ENCODE results near the gene CACNA2D1. TPM values are rescaled to one million over a fixed set of nuclear protein-coding genes. Genes with fewer than 3 reads are reported as not detected.

CACNA2D1 gene
- total and polyA plus RNA-seq, 4 donors, result 1.1 to 33.4 (median 6.5) TPM

- DNase-seq (no peak), ATAC-seq (ENCODE audit: insufficient read depth, low FRiP score) (no peak)
- Histone ChIP-seq H3K36me3 (ENCODE audit: control insufficient read depth in 4 of 4, insufficient read depth in 4 of 4, low read length in 4 of 4) (peaks cover 0 to 5% (median 2%) of the 10 kb centered on the region in 4 donors), H3K4me1 (ENCODE audit: control insufficient read depth in 5 of 5, insufficient read depth in 5 of 5, low read length in 5 of 5) (no peaks in the 10 kb centered on the region), H3K9ac (ENCODE audit: insufficient read depth in 1 of 2, low read length in 2 of 2) (no peak overlapping the region), H3K9me3 (ENCODE audit: control insufficient read depth in 4 of 4, insufficient read depth in 3 of 4, low read length in 3 of 4) (no peaks in the 10 kb centered on the region), H3K4me3 (no peak overlapping the region), H3K27ac (ENCODE audit: low read depth in 1 of 2, low read length in 1 of 2) (no peak overlapping the region), H3K27me3 (ENCODE audit: control insufficient read depth in 3 of 3, insufficient read depth in 3 of 3, low read length in 2 of 3) (no peaks in the 10 kb centered on the region)
- no peak for TF ChIP-seq CTCF (IDR thresholded peaks at IDR 0.05; ENCODE audit: control extremely low read depth, extremely low read depth)
- 91 to 97% methylated on average over 2 of the region's 2 CpGs for WGBS, 2 donors
Observed at GRCh38 chr7:82078807-82079206, 364.8 kb downstream of the CACNA2D1 start.

DNA sequence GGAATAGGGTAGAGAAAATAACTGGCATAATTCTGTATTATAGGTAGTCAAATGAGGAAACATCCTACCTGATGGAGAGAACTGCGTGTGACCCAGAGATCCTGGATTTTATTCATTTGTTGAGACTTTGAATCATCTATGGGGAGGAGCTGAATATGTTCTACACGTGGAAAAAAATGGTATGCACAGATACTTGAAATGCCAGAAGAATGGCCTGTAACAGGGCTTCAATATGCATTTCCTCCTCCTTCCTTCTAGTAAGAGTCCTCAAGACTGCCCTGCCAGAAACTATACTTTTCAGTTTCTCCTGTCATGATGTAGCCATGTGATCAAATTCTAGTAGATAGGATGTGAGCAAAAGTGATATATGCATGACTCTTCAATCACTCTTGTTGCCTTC is 372.1 kb downstream of the CACNA2D1 start:
- Histone ChIP-seq H3K4me1 (ENCODE audit: control insufficient read depth in 5 of 5, insufficient read depth in 5 of 5, low read length in 5 of 5) (no peaks in the 10 kb centered on the region), H3K9ac (ENCODE audit: insufficient read depth in 1 of 2, low read length in 2 of 2) (no peak overlapping the region), H3K27me3 (ENCODE audit: control insufficient read depth in 3 of 3, insufficient read depth in 3 of 3, low read length in 2 of 3) (no peaks in the 10 kb centered on the region), H3K36me3 (ENCODE audit: control insufficient read depth in 4 of 4, insufficient read depth in 4 of 4, low read length in 4 of 4) (no peaks in the 10 kb centered on the region), H3K9me3 (ENCODE audit: control insufficient read depth in 4 of 4, insufficient read depth in 3 of 4, low read length in 3 of 4) (no peaks in the 10 kb centered on the region), H3K27ac (ENCODE audit: low read depth in 1 of 2, low read length in 1 of 2) (no peak overlapping the region), H3K4me3 (no peak overlapping the region)
- no peak for TF ChIP-seq CTCF (IDR thresholded peaks at IDR 0.05; ENCODE audit: control extremely low read depth, extremely low read depth)
- no peak for DNase-seq
- no peak for ATAC-seq (ENCODE audit: insufficient read depth, low FRiP score)
- WGBS, 2 donors, result 70 to 79% methylated on average over 2 of the region's 2 CpGs

- no peak for TF ChIP-seq CTCF (IDR thresholded peaks at IDR 0.05; ENCODE audit: control extremely low read depth, extremely low read depth)
Observed at GRCh38 chr7:82067628-82068264, 375.8 kb downstream of the CACNA2D1 start.

GRCh38 chr7:82057476-82057875 is 386.1 kb downstream of the CACNA2D1 start:
- no peak for ATAC-seq (ENCODE audit: insufficient read depth, low FRiP score)
- TF ChIP-seq CTCF (IDR thresholded peaks at IDR 0.05; ENCODE audit: control extremely low read depth, extremely low read depth), result no peak

More at GRCh38 chr7:82067628-82068264, 375.8 kb downstream of the CACNA2D1 start:
- Histone ChIP-seq H3K27me3 (ENCODE audit: control insufficient read depth in 3 of 3, insufficient read depth in 3 of 3, low read length in 2 of 3) (no peaks in the 10 kb centered on the region), H3K36me3 (ENCODE audit: control insufficient read depth in 4 of 4, insufficient read depth in 4 of 4, low read length in 4 of 4) (peaks cover 0 to 3% (median 0%) of the 10 kb centered on the region in 4 donors), H3K9me3 (ENCODE audit: control insufficient read depth in 4 of 4, insufficient read depth in 3 of 4, low read length in 3 of 4) (no peaks in the 10 kb centered on the region), H3K27ac (ENCODE audit: low read depth in 1 of 2, low read length in 1 of 2) (no peak overlapping the region), H3K9ac (ENCODE audit: insufficient read depth in 1 of 2, low read length in 2 of 2) (no peak overlapping the region), H3K4me3 (no peak overlapping the region), H3K4me1 (ENCODE audit: control insufficient read depth in 5 of 5, insufficient read depth in 5 of 5, low read length in 5 of 5) (no peaks in the 10 kb centered on the region)
- ATAC-seq (ENCODE audit: insufficient read depth, low FRiP score) (no peak), DNase-seq (no peak)
- 86 to 96% methylated on average over 2 of the region's 2 CpGs for WGBS, 2 donors

More at GRCh38 chr7:82057476-82057875, 386.1 kb downstream of the CACNA2D1 start:
- Histone ChIP-seq H3K9me3 (ENCODE audit: control insufficient read depth in 4 of 4, insufficient read depth in 3 of 4, low read length in 3 of 4) (no peaks in the 10 kb centered on the region), H3K27me3 (ENCODE audit: control insufficient read depth in 3 of 3, insufficient read depth in 3 of 3, low read length in 2 of 3) (no peaks in the 10 kb centered on the region), H3K36me3 (ENCODE audit: control insufficient read depth in 4 of 4, insufficient read depth in 4 of 4, low read length in 4 of 4) (peaks cover 0 to 8% (median 1%) of the 10 kb centered on the region in 4 donors), H3K4me3 (no peak overlapping the region), H3K4me1 (ENCODE audit: control insufficient read depth in 5 of 5, insufficient read depth in 5 of 5, low read length in 5 of 5) (no peaks in the 10 kb centered on the region), H3K27ac (ENCODE audit: low read depth in 1 of 2, low read length in 1 of 2) (no peak overlapping the region), H3K9ac (ENCODE audit: insufficient read depth in 1 of 2, low read length in 2 of 2) (no peak overlapping the region)
- DNase-seq, result no peak
- WGBS, 2 donors, result 77 to 94% methylated on average over 1 of the region's 1 CpG

Data from lung (tissue), 12 donors.